Measurements from ENCODE around the gene CDS2. TPM values are rescaled to one million over a fixed set of nuclear protein-coding genes. Genes with fewer than 3 reads are reported as not detected.

The CDS2 gene
- total and polyA plus RNA-seq, 2 of the 13 experiments (the other 11 are each of a cell fraction or from before 2014, with no cell fraction given) = 81.3 to 153 TPM

DNA sequence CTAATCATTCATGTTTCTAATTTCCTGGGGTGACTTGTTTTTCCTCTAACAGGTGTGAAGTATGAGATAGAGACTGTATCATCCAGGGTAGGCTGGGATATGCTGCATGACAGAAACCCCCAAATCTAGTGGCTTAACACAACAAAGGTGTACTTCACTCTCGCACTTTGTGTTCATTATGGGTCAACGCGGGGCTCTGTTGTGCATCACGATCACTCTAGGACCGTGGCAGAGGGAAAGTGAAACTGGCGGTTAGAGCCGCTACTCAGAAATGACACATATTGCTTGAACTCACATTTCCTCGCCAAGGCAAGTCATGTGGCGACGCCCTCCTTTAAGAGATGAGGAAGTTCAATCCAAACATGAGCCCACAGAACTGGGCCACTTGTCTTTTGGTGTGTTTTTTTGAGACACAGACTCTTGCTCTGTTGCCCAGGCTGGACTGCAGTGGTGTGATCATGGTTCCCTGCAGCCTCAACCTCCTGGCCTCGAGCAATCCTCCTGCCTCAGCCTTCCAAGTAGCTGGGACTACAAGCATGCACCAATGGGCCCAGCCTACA, 48.3 kb upstream of the CDS2 start (continued):
- no peak for TF ChIP-seq MAF1 (CRISPR knock-in tag; IDR thresholded peaks at IDR 0.05; ENCODE audit: borderline replicate concordance)
- TF ChIP-seq ZNF550 (CRISPR knock-in tag; IDR thresholded peaks at IDR 0.05; ENCODE audit: borderline replicate concordance) = no peak
- no peak for TF ChIP-seq NFIB (CRISPR knock-in tag; IDR thresholded peaks at IDR 0.05; ENCODE audit: borderline replicate concordance)
- no peak for TF ChIP-seq ZNF264 (CRISPR knock-in tag; IDR thresholded peaks at IDR 0.05)
- no peak; the same call in 1 of the 2 replicates for TF ChIP-seq ATAD3A (CRISPR knock-in tag; IDR thresholded peaks at IDR 0.05)
- TF ChIP-seq ZNF781 (CRISPR knock-in tag; IDR thresholded peaks at IDR 0.05; ENCODE audit: borderline replicate concordance, not compliant biosample characterization) = no peak
- TF ChIP-seq ZNF557 (CRISPR knock-in tag; IDR thresholded peaks at IDR 0.05) = no peak
- no peak for TF ChIP-seq AKAP8 (CRISPR knock-in tag; IDR thresholded peaks at IDR 0.05)
- TF ChIP-seq, protein P1, sequence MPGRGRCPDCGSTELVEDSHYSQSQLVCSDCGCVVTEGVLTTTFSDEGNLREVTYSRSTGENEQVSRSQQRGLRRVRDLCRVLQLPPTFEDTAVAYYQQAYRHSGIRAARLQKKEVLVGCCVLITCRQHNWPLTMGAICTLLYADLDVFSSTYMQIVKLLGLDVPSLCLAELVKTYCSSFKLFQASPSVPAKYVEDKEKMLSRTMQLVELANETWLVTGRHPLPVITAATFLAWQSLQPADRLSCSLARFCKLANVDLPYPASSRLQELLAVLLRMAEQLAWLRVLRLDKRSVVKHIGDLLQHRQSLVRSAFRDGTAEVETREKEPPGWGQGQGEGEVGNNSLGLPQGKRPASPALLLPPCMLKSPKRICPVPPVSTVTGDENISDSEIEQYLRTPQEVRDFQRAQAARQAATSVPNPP (CRISPR knock-in tag; IDR thresholded peaks at IDR 0.05) = no peak
- no peak for TF ChIP-seq NFYB (CRISPR knock-in tag; IDR thresholded peaks at IDR 0.05)
- no peak for TF ChIP-seq PHB2 (IDR thresholded peaks at IDR 0.05; ENCODE audit: partially characterized antibody)
- TF ChIP-seq NFE2L2 (IDR thresholded peaks at IDR 0.05; ENCODE audit: low read length) = no peak
- TF ChIP-seq LCORL (IDR thresholded peaks at IDR 0.05) = no peak
- TF ChIP-seq LCORL (CRISPR knock-in tag; IDR thresholded peaks at IDR 0.05) = no peak
- TF ChIP-seq, protein P2, sequence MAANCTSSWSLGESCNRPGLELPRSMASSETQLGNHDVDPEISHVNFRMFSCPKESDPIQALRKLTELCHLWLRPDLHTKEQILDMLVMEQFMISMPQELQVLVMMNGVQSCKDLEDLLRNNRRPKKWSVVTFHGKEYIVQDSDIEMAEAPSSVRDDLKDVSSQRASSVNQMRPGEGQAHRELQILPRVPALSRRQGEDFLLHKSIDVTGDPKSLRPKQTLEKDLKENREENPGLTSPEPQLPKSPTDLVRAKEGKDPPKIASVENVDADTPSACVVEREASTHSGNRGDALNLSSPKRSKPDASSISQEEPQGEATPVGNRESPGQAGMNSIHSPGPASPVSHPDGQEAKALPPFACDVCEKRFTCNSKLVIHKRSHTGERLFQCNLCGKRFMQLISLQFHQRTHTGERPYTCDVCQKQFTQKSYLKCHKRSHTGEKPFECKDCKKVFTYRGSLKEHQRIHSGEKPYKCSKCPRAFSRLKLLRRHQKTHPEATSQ (CRISPR knock-in tag; IDR thresholded peaks at IDR 0.05; ENCODE audit: borderline replicate concordance) = no peak
- no peak for TF ChIP-seq BORCS8-MEF2B (CRISPR knock-in tag; IDR thresholded peaks at IDR 0.05)
- TF ChIP-seq MXD4 (CRISPR knock-in tag; IDR thresholded peaks at IDR 0.05) = no peak
- TF ChIP-seq PRPF4 (IDR thresholded peaks at IDR 0.05; ENCODE audit: low read depth, low read length, poor library complexity, severe bottlenecking) = no peak
- TF ChIP-seq, protein P3, sequence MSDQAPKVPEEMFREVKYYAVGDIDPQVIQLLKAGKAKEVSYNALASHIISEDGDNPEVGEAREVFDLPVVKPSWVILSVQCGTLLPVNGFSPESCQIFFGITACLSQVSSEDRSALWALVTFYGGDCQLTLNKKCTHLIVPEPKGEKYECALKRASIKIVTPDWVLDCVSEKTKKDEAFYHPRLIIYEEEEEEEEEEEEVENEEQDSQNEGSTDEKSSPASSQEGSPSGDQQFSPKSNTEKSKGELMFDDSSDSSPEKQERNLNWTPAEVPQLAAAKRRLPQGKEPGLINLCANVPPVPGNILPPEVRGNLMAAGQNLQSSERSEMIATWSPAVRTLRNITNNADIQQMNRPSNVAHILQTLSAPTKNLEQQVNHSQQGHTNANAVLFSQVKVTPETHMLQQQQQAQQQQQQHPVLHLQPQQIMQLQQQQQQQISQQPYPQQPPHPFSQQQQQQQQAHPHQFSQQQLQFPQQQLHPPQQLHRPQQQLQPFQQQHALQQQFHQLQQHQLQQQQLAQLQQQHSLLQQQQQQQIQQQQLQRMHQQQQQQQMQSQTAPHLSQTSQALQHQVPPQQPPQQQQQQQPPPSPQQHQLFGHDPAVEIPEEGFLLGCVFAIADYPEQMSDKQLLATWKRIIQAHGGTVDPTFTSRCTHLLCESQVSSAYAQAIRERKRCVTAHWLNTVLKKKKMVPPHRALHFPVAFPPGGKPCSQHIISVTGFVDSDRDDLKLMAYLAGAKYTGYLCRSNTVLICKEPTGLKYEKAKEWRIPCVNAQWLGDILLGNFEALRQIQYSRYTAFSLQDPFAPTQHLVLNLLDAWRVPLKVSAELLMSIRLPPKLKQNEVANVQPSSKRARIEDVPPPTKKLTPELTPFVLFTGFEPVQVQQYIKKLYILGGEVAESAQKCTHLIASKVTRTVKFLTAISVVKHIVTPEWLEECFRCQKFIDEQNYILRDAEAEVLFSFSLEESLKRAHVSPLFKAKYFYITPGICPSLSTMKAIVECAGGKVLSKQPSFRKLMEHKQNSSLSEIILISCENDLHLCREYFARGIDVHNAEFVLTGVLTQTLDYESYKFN (CRISPR knock-in tag; conservative IDR thresholded peaks at IDR 0.05) = peak; percentile 28; the same call in 1 of the 2 replicates
- TF ChIP-seq ZNF121 (CRISPR knock-in tag; IDR thresholded peaks at IDR 0.05) = peak; percentile 49; the same call in 1 of the 2 replicates
- TF ChIP-seq ZNF337 (CRISPR knock-in tag; IDR thresholded peaks at IDR 0.05; ENCODE audit: borderline replicate concordance, low read depth) = no peak
- TF ChIP-seq NFE2L1 (CRISPR knock-in tag; IDR thresholded peaks at IDR 0.05; ENCODE audit: borderline replicate concordance) = no peak
- TF ChIP-seq ZNF713 (CRISPR knock-in tag; IDR thresholded peaks at IDR 0.05) = no peak

Data from HepG2 (cell line).